Measurements from ENCODE around the gene COL19A1.

DNA sequence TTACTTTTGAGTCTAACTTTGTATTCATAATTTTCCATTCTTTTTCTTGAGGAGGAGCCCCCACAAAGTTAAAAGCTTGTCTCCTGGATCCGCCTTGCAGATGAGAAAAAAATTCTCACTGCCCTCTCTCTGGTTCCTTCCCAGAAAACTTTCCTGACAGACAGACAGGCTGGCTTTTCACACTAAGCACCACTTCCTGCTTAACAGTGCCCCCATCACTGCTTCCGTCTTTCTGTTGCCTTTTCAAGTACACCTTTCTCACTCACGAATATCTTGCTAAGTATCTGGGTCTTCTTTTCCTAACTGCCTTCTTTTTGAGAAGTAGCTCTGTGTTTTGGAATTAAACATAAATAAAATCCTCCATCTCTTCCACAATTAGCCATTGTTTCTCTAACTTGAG, 49.8 kb upstream of the COL19A1 start:
- TF ChIP-seq, protein P1, sequence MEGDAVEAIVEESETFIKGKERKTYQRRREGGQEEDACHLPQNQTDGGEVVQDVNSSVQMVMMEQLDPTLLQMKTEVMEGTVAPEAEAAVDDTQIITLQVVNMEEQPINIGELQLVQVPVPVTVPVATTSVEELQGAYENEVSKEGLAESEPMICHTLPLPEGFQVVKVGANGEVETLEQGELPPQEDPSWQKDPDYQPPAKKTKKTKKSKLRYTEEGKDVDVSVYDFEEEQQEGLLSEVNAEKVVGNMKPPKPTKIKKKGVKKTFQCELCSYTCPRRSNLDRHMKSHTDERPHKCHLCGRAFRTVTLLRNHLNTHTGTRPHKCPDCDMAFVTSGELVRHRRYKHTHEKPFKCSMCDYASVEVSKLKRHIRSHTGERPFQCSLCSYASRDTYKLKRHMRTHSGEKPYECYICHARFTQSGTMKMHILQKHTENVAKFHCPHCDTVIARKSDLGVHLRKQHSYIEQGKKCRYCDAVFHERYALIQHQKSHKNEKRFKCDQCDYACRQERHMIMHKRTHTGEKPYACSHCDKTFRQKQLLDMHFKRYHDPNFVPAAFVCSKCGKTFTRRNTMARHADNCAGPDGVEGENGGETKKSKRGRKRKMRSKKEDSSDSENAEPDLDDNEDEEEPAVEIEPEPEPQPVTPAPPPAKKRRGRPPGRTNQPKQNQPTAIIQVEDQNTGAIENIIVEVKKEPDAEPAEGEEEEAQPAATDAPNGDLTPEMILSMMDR (IDR thresholded peaks at IDR 0.05), result no peak
- TF ChIP-seq POLR2AphosphoS5 (IDR thresholded peaks at IDR 0.05; ENCODE audit: low read depth, low read length), result no peak
- TF ChIP-seq, protein P2, sequence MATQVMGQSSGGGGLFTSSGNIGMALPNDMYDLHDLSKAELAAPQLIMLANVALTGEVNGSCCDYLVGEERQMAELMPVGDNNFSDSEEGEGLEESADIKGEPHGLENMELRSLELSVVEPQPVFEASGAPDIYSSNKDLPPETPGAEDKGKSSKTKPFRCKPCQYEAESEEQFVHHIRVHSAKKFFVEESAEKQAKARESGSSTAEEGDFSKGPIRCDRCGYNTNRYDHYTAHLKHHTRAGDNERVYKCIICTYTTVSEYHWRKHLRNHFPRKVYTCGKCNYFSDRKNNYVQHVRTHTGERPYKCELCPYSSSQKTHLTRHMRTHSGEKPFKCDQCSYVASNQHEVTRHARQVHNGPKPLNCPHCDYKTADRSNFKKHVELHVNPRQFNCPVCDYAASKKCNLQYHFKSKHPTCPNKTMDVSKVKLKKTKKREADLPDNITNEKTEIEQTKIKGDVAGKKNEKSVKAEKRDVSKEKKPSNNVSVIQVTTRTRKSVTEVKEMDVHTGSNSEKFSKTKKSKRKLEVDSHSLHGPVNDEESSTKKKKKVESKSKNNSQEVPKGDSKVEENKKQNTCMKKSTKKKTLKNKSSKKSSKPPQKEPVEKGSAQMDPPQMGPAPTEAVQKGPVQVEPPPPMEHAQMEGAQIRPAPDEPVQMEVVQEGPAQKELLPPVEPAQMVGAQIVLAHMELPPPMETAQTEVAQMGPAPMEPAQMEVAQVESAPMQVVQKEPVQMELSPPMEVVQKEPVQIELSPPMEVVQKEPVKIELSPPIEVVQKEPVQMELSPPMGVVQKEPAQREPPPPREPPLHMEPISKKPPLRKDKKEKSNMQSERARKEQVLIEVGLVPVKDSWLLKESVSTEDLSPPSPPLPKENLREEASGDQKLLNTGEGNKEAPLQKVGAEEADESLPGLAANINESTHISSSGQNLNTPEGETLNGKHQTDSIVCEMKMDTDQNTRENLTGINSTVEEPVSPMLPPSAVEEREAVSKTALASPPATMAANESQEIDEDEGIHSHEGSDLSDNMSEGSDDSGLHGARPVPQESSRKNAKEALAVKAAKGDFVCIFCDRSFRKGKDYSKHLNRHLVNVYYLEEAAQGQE (IDR thresholded peaks at IDR 0.05; ENCODE audit: insufficient read depth in 1 of 2, low read depth in 2 of 2, low read length in 1 of 2), result no peak
